Kidney epithelial cell (primary cell): Measurements from ENCODE around the gene LRRC66. TPM values are rescaled to one million over a fixed set of nuclear protein-coding genes. Genes with fewer than 3 reads are reported as not detected.

Experiments used
- DNase-seq: peaks from one replicate; pipeline ENCODE4 v3.0.0-alpha.2; 2010; ENCODE audit warnings: low read depth
- H3K27me3 ChIP-seq: 2 replicates; pipeline ENCODE4 v1.6.0; 2011; ENCODE audit warnings: low read length; ENCODE audit not compliant: control insufficient read depth, insufficient read depth
- H3K36me3 ChIP-seq: 2 replicates; pipeline ENCODE4 v1.5.1; 2011; ENCODE audit warnings: low read length; ENCODE audit not compliant: control insufficient read depth, insufficient read depth
- H3K4me3 ChIP-seq: 2 replicates; pipeline ENCODE4 v1.5.1; 2011; ENCODE audit warnings: low read depth, mild to moderate bottlenecking, control low read depth, low read length
- CTCF ChIP-seq: IDR thresholded peaks from 2 replicates; pipeline ENCODE4 v1.5.1; 2011; ENCODE audit warnings: mild to moderate bottlenecking, moderate library complexity, low read length, control low read depth, inconsistent platforms; ENCODE audit not compliant: insufficient read depth, poor library complexity, severe bottlenecking
- total RNA-seq: library from RNA; depleted of rRNA; stranded (reverse); fragments of >200 nt; gene quantifications from 2 replicates; pipeline ENCODE4 v1.2.3, GENCODE V29; 2015

Gene LRRC66
- total RNA-seq, 1 donor from 2014 or later, result 0.04 TPM

GRCh38 chr4:51998837-51999236 lies 21.3 kb downstream of the LRRC66 start:
- no peak overlapping the region for H3K4me3 ChIP-seq
- DNase-seq, result no peak
- H3K36me3 ChIP-seq, result no peaks in the 10 kb centered on the region
- H3K27me3 ChIP-seq, result no peaks in the 10 kb centered on the region
- TF ChIP-seq CTCF, result no peak

DNA sequence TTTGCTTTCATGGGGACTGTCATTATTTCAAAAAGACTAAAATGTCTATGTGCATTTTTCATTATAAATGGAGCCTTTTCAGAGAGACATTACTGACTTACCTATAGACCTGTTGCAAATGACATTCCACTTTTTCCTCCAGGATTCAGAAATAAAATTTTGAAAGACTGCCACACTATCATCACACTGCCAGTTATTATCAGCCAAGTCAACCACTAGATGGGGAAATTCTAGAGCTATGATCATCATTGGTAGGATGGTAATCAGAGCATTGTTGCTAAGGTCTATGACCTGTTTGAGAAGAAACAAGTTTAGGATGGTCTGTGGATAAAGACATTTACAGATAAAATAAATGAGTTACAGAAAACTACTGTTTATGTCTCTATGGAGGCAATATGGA lies 22.5 kb downstream of the LRRC66 start:
- Histone ChIP-seq H3K27me3 (no peaks in the 10 kb centered on the region), H3K4me3 (no peak overlapping the region), H3K36me3 (no peaks in the 10 kb centered on the region)
- no peak for DNase-seq
- TF ChIP-seq CTCF, result no peak

GRCh38 chr4:51995647-51996220 lies 24.4 kb downstream of the LRRC66 start:
- no peaks in the 10 kb centered on the region for H3K36me3 ChIP-seq
- H3K4me3 ChIP-seq, result no peak overlapping the region
- no peak for TF ChIP-seq CTCF
- H3K27me3 ChIP-seq, result no peaks in the 10 kb centered on the region
- DNase-seq, result no peak

- TF ChIP-seq CTCF, result no peak
- no peak for DNase-seq
- Histone ChIP-seq H3K4me3 (no peak overlapping the region), H3K27me3 (no peaks in the 10 kb centered on the region), H3K36me3 (no peaks in the 10 kb centered on the region)
These were observed 54.3 kb downstream of the LRRC66 start for GRCh38 chr4:51965862-51966261.

GRCh38 chr4:51963841-51964517 lies 56.2 kb downstream of the LRRC66 start:
- H3K27me3 ChIP-seq, result no peaks in the 10 kb centered on the region
- no peak for DNase-seq
- H3K36me3 ChIP-seq, result no peaks in the 10 kb centered on the region
- no peak for TF ChIP-seq CTCF
- H3K4me3 ChIP-seq, result no peak overlapping the region

DNA sequence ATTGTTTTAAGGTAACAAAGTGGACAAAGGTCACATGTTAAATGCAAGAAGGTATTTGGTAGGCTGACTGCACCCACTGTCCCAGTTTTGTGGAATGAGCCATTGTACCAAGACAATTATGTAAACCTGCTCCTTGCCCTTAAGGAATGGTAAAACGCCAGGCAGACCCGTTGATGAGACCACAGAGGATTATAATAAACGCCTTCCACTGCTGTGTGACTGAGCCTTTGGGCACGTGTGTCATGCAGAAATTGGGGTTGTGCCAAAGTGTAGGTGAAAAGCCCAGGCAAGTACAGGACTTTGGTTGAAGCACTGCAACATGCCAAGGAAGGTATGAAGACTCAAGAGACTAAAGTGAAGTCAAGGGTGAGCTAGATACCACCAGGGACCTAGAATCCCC lies 59.7 kb downstream of the LRRC66 start:
- no peak for DNase-seq
- Histone ChIP-seq H3K36me3 (no peaks in the 10 kb centered on the region), H3K4me3 (no peak overlapping the region), H3K27me3 (no peaks in the 10 kb centered on the region)
- TF ChIP-seq CTCF, result no peak
